Esophagus muscularis mucosa (tissue), 4 donors: ENCODE measurements around the gene SRMS. TPM values are rescaled to one million over a fixed set of nuclear protein-coding genes. Genes with fewer than 3 reads are reported as not detected.
"Not testable (repeated sequence)": the region's sequence is repeated elsewhere in the genome, so short reads cannot be mapped to it uniquely, and the experiment has no call there.

Experiments
- DNase-seq: peaks from one replicate; pipeline ENCODE4 v3.0.0-alpha.2; 2017; ENCODE audit errors: extremely low spot score
- H3K27ac ChIP-seq, 4 donors: fragments of 200-600 bp; sonication (generic); replicated peaks in 1 of 4; 1 replicate in 3 of 4; 2 replicates in 1 of 4; pipeline ENCODE4 v1.5.1; 2016 to 2019; ENCODE audit warnings: mild to moderate bottlenecking in 1 of 4
- H3K27me3 ChIP-seq, 4 donors: fragments of 200-600 bp; sonication (generic); one replicate each; pipeline versions ENCODE4 v1.5.1 to v1.6.0; 2016 to 2019
- H3K36me3 ChIP-seq, 4 donors: fragments of 200-600 bp; sonication (generic); one replicate each; pipeline ENCODE4 v1.5.1; 2016 to 2019
- H3K4me1 ChIP-seq, 4 donors: fragments of 200-600 bp; sonication (generic); one replicate each; pipeline ENCODE4 v1.5.1; 2016 to 2019
- H3K4me3 ChIP-seq, 4 donors: fragments of 200-600 bp; sonication (generic); 1 replicate in 2 of 4; 2 replicates in 2 of 4; pipeline ENCODE4 v1.5.1; 2016 to 2019; ENCODE audit warnings: mild to moderate bottlenecking in 4 of 4, moderate library complexity in 1 of 4
- H3K9me3 ChIP-seq, 4 donors: fragments of 200-600 bp; sonication (generic); 1 replicate in 3 of 4; 2 replicates in 1 of 4; pipeline ENCODE4 v1.5.1; 2016 to 2019
- EP300 ChIP-seq: sonication (generic); formaldehyde crosslinking; IDR thresholded peaks from one replicate; pipeline ENCODE4 v1.6.1; 2017; ENCODE audit warnings: antibody characterized with exemption
- POLR2A ChIP-seq: fragments of 450-650 bp; IDR thresholded peaks from one replicate; pipeline ENCODE4 v1.6.1; 2017; ENCODE audit warnings: antibody characterized with exemption, moderate library complexity, mild to moderate bottlenecking, low read depth
- POLR2AphosphoS5 ChIP-seq, 2 donors: sonication (generic); formaldehyde crosslinking; IDR thresholded peaks; one replicate each; pipeline ENCODE4 v1.6.1; 2017; ENCODE audit warnings: antibody characterized with exemption in 2 of 2
- WGBS: methylation state at CpG from one replicate; pipeline ENCODE4 v1.1.5; 2018; 5-methylcytosine and 5-hydroxymethylcytosine counted together
- intact Hi-C: fragments of 100-400 bp; cut with DNase I; formaldehyde crosslinking; loops from one replicate; pipeline ENCODE4 v1.15.1; 2023
- total RNA-seq, 4 donors: library from RNA; depleted of rRNA; stranded (reverse); fragments of >200 nt; gene quantifications; one replicate each; pipeline versions ENCODE4 v1.1.0 to v1.2.1, GENCODE V29; 2016
- TF ChIP-seq, protein P1 (sequence below), 3 experiments: fragments of 200-600 bp in 2 of 3; fragments of 450-650 bp in 1 of 3; sonication (generic) in 2 of 3; IDR thresholded peaks; one replicate each; pipeline ENCODE4 v1.5.1; 2017 to 2019; ENCODE audit warnings: antibody characterized with exemption in 3 of 3, mild to moderate bottlenecking in 2 of 3, moderate library complexity in 1 of 3

The SRMS gene
- total RNA-seq, 4 donors from 2014 or later, result not detected

GRCh38 chr20:63519668-63520503 is 27.7 kb downstream of the SRMS start:
- Histone ChIP-seq H3K4me1 (peaks cover 28 to 40% (median 35%) of the 10 kb centered on the region in 4 donors), H3K36me3 (peaks cover 0 to 21% (median 9%) of the 10 kb centered on the region in 4 donors), H3K27ac (peak overlapping the region; percentile 94 to 98 (median 96)), H3K27me3 (no peaks in the 10 kb centered on the region), H3K4me3 (peak overlapping the region; percentile 86 to 99 (median 93)), H3K9me3 (no peaks in the 10 kb centered on the region)
- 6% methylated on average over 13 of the region's 72 CpGs for WGBS
- no peak for DNase-seq
- no peak for TF ChIP-seq POLR2A
- TF ChIP-seq, protein P1, sequence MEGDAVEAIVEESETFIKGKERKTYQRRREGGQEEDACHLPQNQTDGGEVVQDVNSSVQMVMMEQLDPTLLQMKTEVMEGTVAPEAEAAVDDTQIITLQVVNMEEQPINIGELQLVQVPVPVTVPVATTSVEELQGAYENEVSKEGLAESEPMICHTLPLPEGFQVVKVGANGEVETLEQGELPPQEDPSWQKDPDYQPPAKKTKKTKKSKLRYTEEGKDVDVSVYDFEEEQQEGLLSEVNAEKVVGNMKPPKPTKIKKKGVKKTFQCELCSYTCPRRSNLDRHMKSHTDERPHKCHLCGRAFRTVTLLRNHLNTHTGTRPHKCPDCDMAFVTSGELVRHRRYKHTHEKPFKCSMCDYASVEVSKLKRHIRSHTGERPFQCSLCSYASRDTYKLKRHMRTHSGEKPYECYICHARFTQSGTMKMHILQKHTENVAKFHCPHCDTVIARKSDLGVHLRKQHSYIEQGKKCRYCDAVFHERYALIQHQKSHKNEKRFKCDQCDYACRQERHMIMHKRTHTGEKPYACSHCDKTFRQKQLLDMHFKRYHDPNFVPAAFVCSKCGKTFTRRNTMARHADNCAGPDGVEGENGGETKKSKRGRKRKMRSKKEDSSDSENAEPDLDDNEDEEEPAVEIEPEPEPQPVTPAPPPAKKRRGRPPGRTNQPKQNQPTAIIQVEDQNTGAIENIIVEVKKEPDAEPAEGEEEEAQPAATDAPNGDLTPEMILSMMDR (IDR thresholded peaks at IDR 0.05), result peak; percentile 18 to 40 (median 31)
- TF ChIP-seq POLR2AphosphoS5 (IDR thresholded peaks at IDR 0.05), result no peak
- TF ChIP-seq EP300, result no peak
- intact Hi-C loops, result loop anchor here (2.0 kb wide), 1 partner anchor 23 kb away; no protein-coding TSS in a partner anchor

- Histone ChIP-seq H3K27me3 (no peaks in the 10 kb centered on the region), H3K9me3 (no peaks in the 10 kb centered on the region), H3K36me3 (peaks cover 0 to 21% (median 9%) of the 10 kb centered on the region in 4 donors), H3K4me3 (peak overlapping the region; percentile 86 to 99 (median 93)), H3K4me1 (peaks cover 28 to 40% (median 35%) of the 10 kb centered on the region in 4 donors), H3K27ac (peak overlapping the region in 2 of 4 donors; percentile 95 to 98)
- intact Hi-C loops, result loop anchor here (2.0 kb wide), 1 partner anchor 22 kb away; no protein-coding TSS in a partner anchor
- TF ChIP-seq, protein P1 (IDR thresholded peaks at IDR 0.05), result no peak
- TF ChIP-seq POLR2A (no peak), POLR2AphosphoS5 (IDR thresholded peaks at IDR 0.05) (no peak), EP300 (no peak)
- no peak for DNase-seq
- 81% methylated on average over 23 of the region's 32 CpGs for WGBS
Observed at GRCh38 chr20:63518946-63519667, 28.4 kb downstream of the SRMS start.

GRCh38 chr20:63518351-63518861 is 29.1 kb downstream of the SRMS start:
- Histone ChIP-seq H3K4me1 (peaks cover 28 to 38% (median 35%) of the 10 kb centered on the region in 4 donors), H3K27me3 (no peaks in the 10 kb centered on the region), H3K4me3 (no peak overlapping the region), H3K27ac (no peak overlapping the region), H3K36me3 (peaks cover 0 to 16% (median 9%) of the 10 kb centered on the region in 4 donors), H3K9me3 (no peaks in the 10 kb centered on the region)
- intact Hi-C loops, result loop anchor here (2.0 kb wide), 1 partner anchor 22 kb away; no protein-coding TSS in a partner anchor
- TF ChIP-seq EP300 (no peak), POLR2A (no peak), POLR2AphosphoS5 (IDR thresholded peaks at IDR 0.05) (no peak)
- TF ChIP-seq, protein P1 (IDR thresholded peaks at IDR 0.05), result no peak
- DNase-seq, result no peak
- WGBS, result 75% methylated on average over 11 of the region's 20 CpGs

DNA sequence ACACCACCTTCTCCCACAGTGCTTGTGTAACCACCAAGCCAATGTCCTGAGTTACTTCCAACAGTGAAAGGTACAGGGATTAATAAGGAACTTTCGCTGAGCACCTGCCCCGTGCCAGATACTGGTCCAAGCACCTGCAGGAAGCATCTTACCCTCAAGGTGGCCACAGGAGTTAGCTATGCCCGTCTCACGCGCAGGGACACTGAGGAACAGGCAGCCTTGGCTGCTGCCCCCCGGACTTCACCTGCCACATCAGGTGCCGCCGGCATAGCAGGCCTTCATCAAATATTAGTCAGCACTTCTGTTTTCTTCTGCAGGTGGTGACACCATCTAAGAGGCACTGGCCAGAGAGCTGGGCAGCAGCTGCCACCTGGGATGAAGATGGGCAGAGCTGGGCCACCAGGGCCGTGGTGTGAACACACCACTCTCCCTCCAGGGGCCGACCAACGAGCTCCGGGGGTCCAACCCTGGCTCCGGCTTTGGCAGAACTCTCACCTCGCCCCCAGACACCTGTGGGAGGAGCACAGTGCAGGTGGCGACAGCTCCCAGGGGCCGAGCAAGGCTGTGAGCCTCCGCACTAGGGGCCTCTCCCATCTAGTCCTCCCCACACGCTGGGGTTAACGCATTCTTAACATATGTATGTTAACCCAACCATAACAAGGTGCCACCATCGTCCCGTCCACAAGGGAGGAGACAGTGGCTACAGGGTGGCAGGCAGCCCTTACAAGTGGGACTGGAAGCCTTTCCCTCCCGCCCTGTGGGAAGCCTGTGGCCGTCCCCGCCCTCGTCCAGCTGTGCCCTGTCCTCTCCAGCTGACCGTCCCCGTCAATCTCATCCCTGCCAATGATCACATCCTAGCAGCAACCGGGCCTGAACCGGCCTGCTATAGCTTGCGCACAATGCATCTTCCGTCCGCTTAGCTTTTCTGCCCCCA is 29.9 kb downstream of the SRMS start:
- intact Hi-C loops, result loop anchor here (2.0 kb wide), 1 partner anchor 21 kb away; no protein-coding TSS in a partner anchor
- Histone ChIP-seq H3K4me3 (no peak overlapping the region), H3K27ac (no peak overlapping the region), H3K4me1 (peaks cover 23 to 33% (median 30%) of the 10 kb centered on the region in 4 donors), H3K9me3 (no peaks in the 10 kb centered on the region), H3K27me3 (peaks cover 0 to 2% (median 0%) of the 10 kb centered on the region in 4 donors), H3K36me3 (peaks cover 0 to 8% (median 4%) of the 10 kb centered on the region in 4 donors)
- no peak for TF ChIP-seq EP300
- TF ChIP-seq, protein P1 (IDR thresholded peaks at IDR 0.05), result no peak
- no peak for TF ChIP-seq POLR2A
- TF ChIP-seq POLR2AphosphoS5 (IDR thresholded peaks at IDR 0.05), result no peak
- 97% methylated on average over 15 of the region's 32 CpGs for WGBS
- DNase-seq, result no peak

DNA sequence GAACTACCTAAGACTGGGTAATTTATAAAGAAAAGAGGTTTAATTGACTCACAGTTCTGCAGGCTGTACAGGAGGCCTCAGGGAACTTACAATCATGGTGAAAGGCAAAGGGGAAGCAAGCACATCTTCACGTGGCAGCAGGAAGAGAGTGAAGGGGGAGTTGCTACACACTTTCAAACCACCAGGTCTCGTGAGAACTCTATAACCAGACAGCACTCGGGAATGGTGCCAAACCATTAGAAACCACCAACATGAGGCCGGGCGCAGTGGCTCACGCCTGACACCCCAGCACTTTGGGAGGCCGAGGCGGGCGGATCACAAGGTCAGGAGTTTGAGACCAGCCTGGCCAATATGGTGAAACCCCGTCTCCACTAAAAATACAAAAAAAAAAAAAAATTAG is 33.0 kb downstream of the SRMS start:
- H3K27ac ChIP-seq, H3K4me3 ChIP-seq, H3K36me3 ChIP-seq, H3K9me3 ChIP-seq, DNase-seq, intact Hi-C loops: not testable (repeated sequence)
- Histone ChIP-seq H3K4me1 (peaks cover 5 to 12% (median 7%) of the 10 kb centered on the region in 4 donors), H3K27me3 (peaks cover 0 to 28% (median 1%) of the 10 kb centered on the region in 4 donors)
- 69% methylated on average over 10 of the region's 10 CpGs for WGBS
